ENCODE measurements around the gene PLA2G6.
"Not testable (repeated sequence)": the region's sequence is repeated elsewhere in the genome, so short reads cannot be mapped to it uniquely, and the experiment has no call there.

The PLA2G6 gene

GRCh38 chr22:38118182-38118581, 63.4 kb downstream of the PLA2G6 start:
- DNase-seq (ENCODE audit: insufficient read length, low spot score) = no peak
- FAIRE-seq = no peak
- TF ChIP-seq POU2F2 (IDR thresholded peaks at IDR 0.05; ENCODE audit: low read depth, low read length) = no peak
- no peak for TF ChIP-seq PAX5 (IDR thresholded peaks at IDR 0.05; ENCODE audit: insufficient read depth, low read length, severe bottlenecking)
- no peak for TF ChIP-seq SPI1 (IDR thresholded peaks at IDR 0.05; ENCODE audit: low read depth, low read length)
- no peak for TF ChIP-seq POLR2AphosphoS5 (IDR thresholded peaks at IDR 0.05; ENCODE audit: low read depth, low read length)
- TF ChIP-seq TAF1 (IDR thresholded peaks at IDR 0.05; ENCODE audit: low read depth, low read length) = no peak
- TF ChIP-seq POLR2A (IDR thresholded peaks at IDR 0.05; ENCODE audit: low read depth, low read length) = no peak

- FAIRE-seq; DNase-seq (ENCODE audit: insufficient read length, low spot score): not testable (repeated sequence)
These were observed 64.1 kb downstream of the PLA2G6 start for GRCh38 chr22:38117556-38117955.

GRCh38 chr22:38115423-38116205, 66.0 kb downstream of the PLA2G6 start:
- TF ChIP-seq SPI1 (IDR thresholded peaks at IDR 0.05; ENCODE audit: low read depth, low read length) (no peak), TAF1 (IDR thresholded peaks at IDR 0.05; ENCODE audit: low read depth, low read length) (no peak), POLR2A (IDR thresholded peaks at IDR 0.05; ENCODE audit: low read depth, low read length) (no peak), PAX5 (IDR thresholded peaks at IDR 0.05; ENCODE audit: insufficient read depth, low read length, severe bottlenecking) (no peak)
- DNase-seq (ENCODE audit: insufficient read length, low spot score) (no peak), FAIRE-seq (no peak)

- TF ChIP-seq POU2F2 (IDR thresholded peaks at IDR 0.05; ENCODE audit: low read depth, low read length) (0 out of 2 replicates have a peak, but pooled peaks have one; percentile 33), POLR2AphosphoS5 (IDR thresholded peaks at IDR 0.05; ENCODE audit: low read depth, low read length) (no peak)
- DNase-seq (ENCODE audit: insufficient read length, low spot score) (peak; percentile 94), FAIRE-seq (peak; percentile 48)
These were observed 66.9 kb downstream of the PLA2G6 start for GRCh38 chr22:38114484-38115398.

GRCh38 chr22:38112381-38112780, 69.2 kb downstream of the PLA2G6 start:
- no peak for FAIRE-seq
- DNase-seq (ENCODE audit: insufficient read length, low spot score) = no peak
- TF ChIP-seq POU2F2 (IDR thresholded peaks at IDR 0.05; ENCODE audit: low read depth, low read length) (no peak), PAX5 (IDR thresholded peaks at IDR 0.05; ENCODE audit: insufficient read depth, low read length, severe bottlenecking) (no peak), TAF1 (IDR thresholded peaks at IDR 0.05; ENCODE audit: low read depth, low read length) (no peak), POLR2A (IDR thresholded peaks at IDR 0.05; ENCODE audit: low read depth, low read length) (no peak), SPI1 (IDR thresholded peaks at IDR 0.05; ENCODE audit: low read depth, low read length) (no peak), POLR2AphosphoS5 (IDR thresholded peaks at IDR 0.05; ENCODE audit: low read depth, low read length) (no peak)

- DNase-seq (ENCODE audit: insufficient read length, low spot score) = no peak
- TF ChIP-seq POLR2AphosphoS5 (IDR thresholded peaks at IDR 0.05; ENCODE audit: low read depth, low read length) = no peak
- no peak for TF ChIP-seq SPI1 (IDR thresholded peaks at IDR 0.05; ENCODE audit: low read depth, low read length)
- no peak for TF ChIP-seq POU2F2 (IDR thresholded peaks at IDR 0.05; ENCODE audit: low read depth, low read length)
- TF ChIP-seq PAX5 (IDR thresholded peaks at IDR 0.05; ENCODE audit: insufficient read depth, low read length, severe bottlenecking) = no peak
- no peak for TF ChIP-seq POLR2A (IDR thresholded peaks at IDR 0.05; ENCODE audit: low read depth, low read length)
- TF ChIP-seq TAF1 (IDR thresholded peaks at IDR 0.05; ENCODE audit: low read depth, low read length) = no peak
- FAIRE-seq = no peak
These were observed 69.7 kb downstream of the PLA2G6 start for GRCh38 chr22:38111925-38112355.

- DNase-seq (ENCODE audit: insufficient read length, low spot score) = no peak
- no peak for TF ChIP-seq TAF1 (IDR thresholded peaks at IDR 0.05; ENCODE audit: low read depth, low read length)
- no peak for TF ChIP-seq POU2F2 (IDR thresholded peaks at IDR 0.05; ENCODE audit: low read depth, low read length)
- no peak for TF ChIP-seq PAX5 (IDR thresholded peaks at IDR 0.05; ENCODE audit: insufficient read depth, low read length, severe bottlenecking)
- TF ChIP-seq POLR2A (IDR thresholded peaks at IDR 0.05; ENCODE audit: low read depth, low read length) = no peak
- TF ChIP-seq POLR2AphosphoS5 (IDR thresholded peaks at IDR 0.05; ENCODE audit: low read depth, low read length) = no peak
- TF ChIP-seq SPI1 (IDR thresholded peaks at IDR 0.05; ENCODE audit: low read depth, low read length) = no peak
These were observed 70.5 kb downstream of the PLA2G6 start for GRCh38 chr22:38110863-38111852.

GRCh38 chr22:38110008-38110862, 71.4 kb downstream of the PLA2G6 start, which contains the start of gene BAIAP2L2:
BAIAP2L2 (minus strand) TSS chr22:38110684; CDS start chr22:38110525, 159 bp downstream.
- no peak for DNase-seq (ENCODE audit: insufficient read length, low spot score)
- FAIRE-seq = no peak
- TF ChIP-seq POU2F2 (IDR thresholded peaks at IDR 0.05; ENCODE audit: low read depth, low read length) = no peak
- no peak for TF ChIP-seq PAX5 (IDR thresholded peaks at IDR 0.05; ENCODE audit: insufficient read depth, low read length, severe bottlenecking)
- TF ChIP-seq POLR2AphosphoS5 (IDR thresholded peaks at IDR 0.05; ENCODE audit: low read depth, low read length) = no peak
- TF ChIP-seq POLR2A (IDR thresholded peaks at IDR 0.05; ENCODE audit: low read depth, low read length) = no peak
- no peak for TF ChIP-seq SPI1 (IDR thresholded peaks at IDR 0.05; ENCODE audit: low read depth, low read length)
- TF ChIP-seq TAF1 (IDR thresholded peaks at IDR 0.05; ENCODE audit: low read depth, low read length) = no peak

More at GRCh38 chr22:38110863-38111852, 70.5 kb downstream of the PLA2G6 start:
- FAIRE-seq = no peak
